Gastrocnemius medialis (tissue), 4 donors: ENCODE results near the gene GRID1.

ENCODE experiments used
- CTCF ChIP-seq, 5 experiments: fragments of 450-650 bp in 3 of 5; fragments of 200-600 bp in 2 of 5; sonication (generic) in 2 of 5; IDR thresholded peaks in 4 of 5; conservative IDR thresholded peaks in 1 of 5; 1 replicate in 4 of 5; 2 replicates in 1 of 5; pipeline ENCODE4 v1.5.1; 2016 to 2019; ENCODE audit warnings: antibody characterized with exemption in 5 of 5, mild to moderate bottlenecking in 3 of 5, moderate library complexity in 3 of 5
- POLR2A ChIP-seq, 2 donors: fragments of 450-650 bp; IDR thresholded peaks; one replicate each; pipeline ENCODE4 v1.6.1; 2017; ENCODE audit warnings: antibody characterized with exemption in 2 of 2, mild to moderate bottlenecking in 2 of 2, moderate library complexity in 2 of 2

- TF ChIP-seq CTCF (IDR thresholded peaks at IDR 0.05 in 4 of 5, conservative IDR thresholded peaks at IDR 0.05 in 1 of 5): no peak
- no peak for TF ChIP-seq POLR2A (IDR thresholded peaks at IDR 0.05)
These were observed 278.9 kb downstream of the GRID1 start for GRCh38 chr10:86087716-86088115.
